HepG2 (cell line): ENCODE results near the gene EEF1A1. TPM values are rescaled to one million over a fixed set of nuclear protein-coding genes. Genes with fewer than 3 reads are reported as not detected.

Experiments
- CBX2 ChIP-seq, 2 experiments: fragments of 200-600 bp in 1 of 2; sonication (generic); formaldehyde crosslinking in 1 of 2; IDR thresholded peaks; 2 replicates each; pipeline versions ENCODE4 v1.7.0 to v1.8.1; 2018 to 2022; ENCODE audit warnings: low read depth in 2 of 2, low read length in 1 of 2, mild to moderate bottlenecking in 1 of 2, missing genetic modification reagents in 1 of 2
- FOXA3 ChIP-seq: IDR thresholded peaks from 2 replicates; pipeline ENCODE4 v1.6.1; 2016; ENCODE audit warnings: missing genetic modification reagents, missing compliant biosample characterization
- FOXK2 ChIP-seq: fragments of 450-650 bp; IDR thresholded peaks from 2 replicates; pipeline ENCODE4 v1.6.1; 2016
- HOXD1 ChIP-seq: sonication (generic); formaldehyde crosslinking; IDR thresholded peaks from 2 replicates; pipeline ENCODE4 v1.5.0; 2020; ENCODE audit warnings: missing genetic modification reagents
- KAT8 ChIP-seq: IDR thresholded peaks from 2 replicates; pipeline ENCODE4 v1.6.1; 2016; ENCODE audit warnings: missing genetic modification reagents, missing compliant biosample characterization
- LCORL ChIP-seq, 2 experiments: fragments of 450-650 bp in 1 of 2; sonication (generic) in 1 of 2; formaldehyde crosslinking in 1 of 2; IDR thresholded peaks; 2 replicates each; pipeline versions ENCODE4 v1.5.0 to v1.6.1; 2017 to 2020; ENCODE audit warnings: antibody characterized with exemption in 1 of 2, missing genetic modification reagents in 1 of 2
- SMAD9 ChIP-seq: sonication (generic); formaldehyde crosslinking; IDR thresholded peaks from 2 replicates; pipeline ENCODE4 v1.5.1; 2020; ENCODE audit warnings: mild to moderate bottlenecking, missing genetic modification reagents
- SOX13 ChIP-seq, 3 experiments: fragments of 450-650 bp in 1 of 3; sonication (generic) in 1 of 3; formaldehyde crosslinking in 1 of 3; IDR thresholded peaks in 2 of 3; conservative IDR thresholded peaks in 1 of 3; 2 replicates each; pipeline versions ENCODE4 v1.5.0 to v1.6.1; 2016 to 2020; ENCODE audit warnings: antibody characterized with exemption in 1 of 3, mild to moderate bottlenecking in 1 of 3, missing compliant biosample characterization in 1 of 3, missing genetic modification reagents in 1 of 3, moderate library complexity in 1 of 3
- SP5 ChIP-seq: IDR thresholded peaks from 2 replicates; pipeline ENCODE4 v1.6.1; 2016; ENCODE audit warnings: low read depth, borderline replicate concordance
- ZFP91 ChIP-seq: sonication (generic); formaldehyde crosslinking; IDR thresholded peaks from 2 replicates; pipeline ENCODE4 v1.9.0; 2022; ENCODE audit warnings: missing genetic modification reagents, mild to moderate bottlenecking, borderline replicate concordance
- ZNF605 ChIP-seq: sonication (generic); formaldehyde crosslinking; IDR thresholded peaks from 2 replicates; pipeline ENCODE4 v1.8.0; 2022; ENCODE audit warnings: mild to moderate bottlenecking, missing genetic modification reagents
- polyA plus RNA-seq, 8 experiments: library from polyadenylated mRNA; depleted of rRNA in 3 of 8; stranded (reverse) in 7 of 8; unstranded in 1 of 8; fragments of >200 nt; fragmentation: Illumina TruSeq in 4 of 8; extraction: Trizol in 4 of 8; gene quantifications; 2 replicates each; pipeline versions ENCODE4 v1.2.1 to v1.2.3, GENCODE V29; 2011 to 2016; ENCODE audit warnings: low read depth in 4 of 8, missing spikeins in 1 of 8, mixed read lengths in 1 of 8; ENCODE audit not compliant: insufficient read depth in 1 of 8
- total RNA-seq, 5 experiments: library from RNA; depleted of rRNA; stranded (reverse); fragments of >200 nt; fragmentation: Illumina TruSeq; extraction: Trizol; gene quantifications; 2 replicates each; pipeline ENCODE4 v1.2.3, GENCODE V29; 2016; ENCODE audit warnings: low read depth in 1 of 5
- TF ChIP-seq, protein P1 (sequence below): sonication (generic); formaldehyde crosslinking; IDR thresholded peaks from 2 replicates; pipeline ENCODE4 v1.4.0; 2020; ENCODE audit warnings: missing genetic modification reagents, mild to moderate bottlenecking, borderline replicate concordance
- TF ChIP-seq, protein P2 (sequence below): IDR thresholded peaks from 2 replicates; pipeline ENCODE4 v1.6.1; 2018; ENCODE audit warnings: missing genetic modification reagents

The EEF1A1 gene
- total and polyA plus RNA-seq, 2 of the 13 experiments (the other 11 are each of a cell fraction or from before 2014, with no cell fraction given) = 13,726 to 17,172 TPM

GRCh38 chr6:73565767-73566485 lies 45.1 kb upstream of the EEF1A1 start (continued):
- TF ChIP-seq ZFP91 (CRISPR knock-in tag) = 0 out of 2 replicates have a peak, but pooled peaks have one; percentile 16
- TF ChIP-seq LCORL (IDR thresholded peaks at IDR 0.05) = no peak
- TF ChIP-seq LCORL (CRISPR knock-in tag; IDR thresholded peaks at IDR 0.05) = 0 out of 2 replicates have a peak, but pooled peaks have one; percentile 4
- no peak for TF ChIP-seq FOXK2
- no peak for TF ChIP-seq SOX13 (IDR thresholded peaks at IDR 0.05)
- TF ChIP-seq SOX13 (CRISPR knock-in tag; conservative IDR thresholded peaks at IDR 0.05 in 1 of 2, IDR thresholded peaks at IDR 0.05 in 1 of 2) = peak in 1 of 2 experiments; percentile 48; a peak in 2 of 4 replicates
- TF ChIP-seq, protein P1, sequence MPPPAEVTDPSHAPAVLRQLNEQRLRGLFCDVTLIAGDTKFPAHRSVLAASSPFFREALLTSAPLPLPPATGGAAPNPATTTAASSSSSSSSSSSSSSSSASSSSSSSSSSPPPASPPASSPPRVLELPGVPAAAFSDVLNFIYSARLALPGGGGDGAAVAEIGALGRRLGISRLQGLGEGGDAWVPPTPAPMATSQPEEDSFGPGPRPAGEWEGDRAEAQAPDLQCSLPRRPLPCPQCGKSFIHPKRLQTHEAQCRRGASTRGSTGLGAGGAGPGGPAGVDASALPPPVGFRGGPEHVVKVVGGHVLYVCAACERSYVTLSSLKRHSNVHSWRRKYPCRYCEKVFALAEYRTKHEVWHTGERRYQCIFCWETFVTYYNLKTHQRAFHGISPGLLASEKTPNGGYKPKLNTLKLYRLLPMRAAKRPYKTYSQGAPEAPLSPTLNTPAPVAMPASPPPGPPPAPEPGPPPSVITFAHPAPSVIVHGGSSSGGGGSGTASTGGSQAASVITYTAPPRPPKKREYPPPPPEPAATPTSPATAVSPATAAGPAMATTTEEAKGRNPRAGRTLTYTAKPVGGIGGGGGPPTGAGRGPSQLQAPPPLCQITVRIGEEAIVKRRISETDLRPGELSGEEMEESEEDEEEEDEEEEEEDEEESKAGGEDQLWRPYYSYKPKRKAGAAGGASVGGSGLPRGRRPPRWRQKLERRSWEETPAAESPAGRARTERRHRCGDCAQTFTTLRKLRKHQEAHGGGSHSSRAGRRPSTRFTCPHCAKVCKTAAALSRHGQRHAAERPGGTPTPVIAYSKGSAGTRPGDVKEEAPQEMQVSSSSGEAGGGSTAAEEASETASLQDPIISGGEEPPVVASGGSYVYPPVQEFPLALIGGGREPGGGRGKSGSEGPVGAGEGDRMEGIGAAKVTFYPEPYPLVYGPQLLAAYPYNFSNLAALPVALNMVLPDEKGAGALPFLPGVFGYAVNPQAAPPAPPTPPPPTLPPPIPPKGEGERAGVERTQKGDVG (CRISPR knock-in tag) = 0 out of 2 replicates have a peak, but pooled peaks have one; percentile 21
- 0 out of 2 replicates have a peak, but pooled peaks have one; percentile 30 for TF ChIP-seq SP5 (CRISPR knock-in tag)
- peak; percentile 22; the same call in 1 of the 2 replicates for TF ChIP-seq KAT8 (CRISPR knock-in tag)
- peak; percentile 32; the same call in 1 of the 2 replicates for TF ChIP-seq FOXA3
- 0 out of 2 replicates have a peak, but pooled peaks have one; percentile 28 for TF ChIP-seq ZNF605 (CRISPR knock-in tag)
- no peak for TF ChIP-seq CBX2 (IDR thresholded peaks at IDR 0.05; ENCODE audit: low read depth, low read length)
- TF ChIP-seq CBX2 (CRISPR knock-in tag; IDR thresholded peaks at IDR 0.05; ENCODE audit: low read depth) = no peak
- TF ChIP-seq SMAD9 (CRISPR knock-in tag) = no peak
- no peak for TF ChIP-seq HOXD1 (CRISPR knock-in tag)
- TF ChIP-seq, protein P2, sequence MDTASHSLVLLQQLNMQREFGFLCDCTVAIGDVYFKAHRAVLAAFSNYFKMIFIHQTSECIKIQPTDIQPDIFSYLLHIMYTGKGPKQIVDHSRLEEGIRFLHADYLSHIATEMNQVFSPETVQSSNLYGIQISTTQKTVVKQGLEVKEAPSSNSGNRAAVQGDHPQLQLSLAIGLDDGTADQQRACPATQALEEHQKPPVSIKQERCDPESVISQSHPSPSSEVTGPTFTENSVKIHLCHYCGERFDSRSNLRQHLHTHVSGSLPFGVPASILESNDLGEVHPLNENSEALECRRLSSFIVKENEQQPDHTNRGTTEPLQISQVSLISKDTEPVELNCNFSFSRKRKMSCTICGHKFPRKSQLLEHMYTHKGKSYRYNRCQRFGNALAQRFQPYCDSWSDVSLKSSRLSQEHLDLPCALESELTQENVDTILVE (CRISPR knock-in tag) = 0 out of 2 replicates have a peak, but pooled peaks have one; percentile 13
